ENCODE results near the gene HSPB6. TPM values are rescaled to one million over a fixed set of nuclear protein-coding genes. Genes with fewer than 3 reads are reported as not detected.

Gene HSPB6
- total RNA-seq, 4 donors from 2014 or later, result 44.9 to 119 (median 96.6) TPM

- Histone ChIP-seq H3K4me3 (peak overlapping the region; percentile 36 to 60), H3K27me3 (no peaks in the 10 kb centered on the region), H3K4me1 (peaks cover 0 to 46% (median 13%) of the 10 kb centered on the region in 3 donors), H3K27ac (peak overlapping the region; percentile 40 to 91 (median 87)), H3K9me3 (no peaks in the 10 kb centered on the region), H3K36me3 (peaks cover 0 to 64% of the 10 kb centered on the region in 2 donors)
- no peak for ATAC-seq
- TF ChIP-seq POLR2AphosphoS5 (IDR thresholded peaks at IDR 0.05), result no peak
- no peak for TF ChIP-seq POLR2A (IDR thresholded peaks at IDR 0.05)
- TF ChIP-seq, protein P1, sequence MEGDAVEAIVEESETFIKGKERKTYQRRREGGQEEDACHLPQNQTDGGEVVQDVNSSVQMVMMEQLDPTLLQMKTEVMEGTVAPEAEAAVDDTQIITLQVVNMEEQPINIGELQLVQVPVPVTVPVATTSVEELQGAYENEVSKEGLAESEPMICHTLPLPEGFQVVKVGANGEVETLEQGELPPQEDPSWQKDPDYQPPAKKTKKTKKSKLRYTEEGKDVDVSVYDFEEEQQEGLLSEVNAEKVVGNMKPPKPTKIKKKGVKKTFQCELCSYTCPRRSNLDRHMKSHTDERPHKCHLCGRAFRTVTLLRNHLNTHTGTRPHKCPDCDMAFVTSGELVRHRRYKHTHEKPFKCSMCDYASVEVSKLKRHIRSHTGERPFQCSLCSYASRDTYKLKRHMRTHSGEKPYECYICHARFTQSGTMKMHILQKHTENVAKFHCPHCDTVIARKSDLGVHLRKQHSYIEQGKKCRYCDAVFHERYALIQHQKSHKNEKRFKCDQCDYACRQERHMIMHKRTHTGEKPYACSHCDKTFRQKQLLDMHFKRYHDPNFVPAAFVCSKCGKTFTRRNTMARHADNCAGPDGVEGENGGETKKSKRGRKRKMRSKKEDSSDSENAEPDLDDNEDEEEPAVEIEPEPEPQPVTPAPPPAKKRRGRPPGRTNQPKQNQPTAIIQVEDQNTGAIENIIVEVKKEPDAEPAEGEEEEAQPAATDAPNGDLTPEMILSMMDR (IDR thresholded peaks at IDR 0.05), result no peak
- TF ChIP-seq EP300 (IDR thresholded peaks at IDR 0.05), result no peak
- WGBS, 2 donors (ENCODE audit: low coverage in 1 of 2), result 49% methylated on average over 11 of the region's 29 CpGs; no CpG with 5 or more reads in 1 of the 2 donors
Observed at GRCh38 chr19:35739275-35740107, 17.3 kb downstream of the HSPB6 start.

GRCh38 chr19:35738887-35739229 is 18.0 kb downstream of the HSPB6 start:
- H3K27me3 ChIP-seq, result no peaks in the 10 kb centered on the region
- WGBS, 2 donors (ENCODE audit: low coverage in 1 of 2), result no CpG with 5 or more reads among the region's 2 CpGs
- H3K9me3 ChIP-seq, result no peaks in the 10 kb centered on the region
- no peak overlapping the region for H3K4me3 ChIP-seq
- peaks cover 0 to 39% (median 7%) of the 10 kb centered on the region in 3 donors for H3K4me1 ChIP-seq
- no peak for TF ChIP-seq POLR2AphosphoS5 (IDR thresholded peaks at IDR 0.05)
- TF ChIP-seq POLR2A (IDR thresholded peaks at IDR 0.05), result no peak
- TF ChIP-seq, protein P1 (IDR thresholded peaks at IDR 0.05), result no peak
- no peak for TF ChIP-seq EP300 (IDR thresholded peaks at IDR 0.05)
- no peak for ATAC-seq
- H3K27ac ChIP-seq, result peak overlapping the region in 2 of 4 donors; percentile 14
- H3K36me3 ChIP-seq, result peaks cover 0 to 68% of the 10 kb centered on the region in 2 donors

DNA sequence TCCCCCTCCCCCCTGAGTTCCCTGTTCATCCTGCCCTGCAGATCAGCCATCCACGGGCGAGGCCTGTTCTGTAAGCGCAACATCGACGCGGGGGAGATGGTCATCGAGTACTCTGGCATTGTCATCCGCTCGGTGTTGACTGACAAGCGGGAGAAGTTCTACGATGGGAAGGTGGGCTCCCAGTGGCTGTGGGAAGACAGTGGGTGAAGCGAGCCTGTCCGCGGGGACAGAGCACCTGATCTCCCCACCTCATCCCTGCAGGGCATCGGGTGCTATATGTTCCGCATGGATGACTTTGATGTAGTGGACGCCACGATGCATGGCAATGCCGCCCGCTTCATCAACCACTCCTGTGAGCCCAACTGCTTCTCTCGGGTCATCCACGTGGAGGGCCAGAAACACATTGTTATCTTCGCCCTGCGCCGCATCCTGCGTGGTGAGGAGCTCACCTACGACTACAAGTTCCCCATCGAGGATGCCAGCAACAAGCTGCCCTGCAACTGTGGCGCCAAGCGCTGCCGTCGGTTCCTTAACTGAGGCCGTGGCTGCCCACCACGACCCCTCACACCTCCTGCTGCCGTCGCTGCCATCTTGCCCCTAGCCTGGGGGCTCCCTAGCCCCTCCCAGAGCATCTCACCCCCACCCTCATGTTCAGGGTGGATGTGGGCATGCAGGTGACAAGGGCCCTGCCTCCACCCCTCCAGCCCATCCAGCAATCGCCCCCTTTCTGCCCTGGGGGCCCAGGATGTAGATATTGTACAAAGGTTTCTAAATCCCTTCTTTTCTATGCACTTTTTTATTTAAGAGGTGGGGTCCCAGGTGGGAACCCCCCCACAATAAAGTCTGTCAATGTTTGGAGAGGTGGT is 18.6 kb downstream of the HSPB6 start:
- no peak for ATAC-seq
- no peak for TF ChIP-seq POLR2A (IDR thresholded peaks at IDR 0.05)
- TF ChIP-seq EP300 (IDR thresholded peaks at IDR 0.05), result no peak
- TF ChIP-seq, protein P1 (IDR thresholded peaks at IDR 0.05), result no peak
- no peak for TF ChIP-seq POLR2AphosphoS5 (IDR thresholded peaks at IDR 0.05)
- no peaks in the 10 kb centered on the region for H3K9me3 ChIP-seq
- H3K4me3 ChIP-seq, result no peak overlapping the region
- WGBS, 2 donors (ENCODE audit: low coverage in 1 of 2), result 84 to 87% methylated on average over 10 to 16 of the region's 37 CpGs
- H3K36me3 ChIP-seq, result peaks cover 0 to 71% of the 10 kb centered on the region in 2 donors
- H3K4me1 ChIP-seq, result peaks cover 0 to 37% (median 7%) of the 10 kb centered on the region in 3 donors
- H3K27ac ChIP-seq, result peak overlapping the region in 2 of 4 donors; percentile 14
- H3K27me3 ChIP-seq, result no peaks in the 10 kb centered on the region

DNA sequence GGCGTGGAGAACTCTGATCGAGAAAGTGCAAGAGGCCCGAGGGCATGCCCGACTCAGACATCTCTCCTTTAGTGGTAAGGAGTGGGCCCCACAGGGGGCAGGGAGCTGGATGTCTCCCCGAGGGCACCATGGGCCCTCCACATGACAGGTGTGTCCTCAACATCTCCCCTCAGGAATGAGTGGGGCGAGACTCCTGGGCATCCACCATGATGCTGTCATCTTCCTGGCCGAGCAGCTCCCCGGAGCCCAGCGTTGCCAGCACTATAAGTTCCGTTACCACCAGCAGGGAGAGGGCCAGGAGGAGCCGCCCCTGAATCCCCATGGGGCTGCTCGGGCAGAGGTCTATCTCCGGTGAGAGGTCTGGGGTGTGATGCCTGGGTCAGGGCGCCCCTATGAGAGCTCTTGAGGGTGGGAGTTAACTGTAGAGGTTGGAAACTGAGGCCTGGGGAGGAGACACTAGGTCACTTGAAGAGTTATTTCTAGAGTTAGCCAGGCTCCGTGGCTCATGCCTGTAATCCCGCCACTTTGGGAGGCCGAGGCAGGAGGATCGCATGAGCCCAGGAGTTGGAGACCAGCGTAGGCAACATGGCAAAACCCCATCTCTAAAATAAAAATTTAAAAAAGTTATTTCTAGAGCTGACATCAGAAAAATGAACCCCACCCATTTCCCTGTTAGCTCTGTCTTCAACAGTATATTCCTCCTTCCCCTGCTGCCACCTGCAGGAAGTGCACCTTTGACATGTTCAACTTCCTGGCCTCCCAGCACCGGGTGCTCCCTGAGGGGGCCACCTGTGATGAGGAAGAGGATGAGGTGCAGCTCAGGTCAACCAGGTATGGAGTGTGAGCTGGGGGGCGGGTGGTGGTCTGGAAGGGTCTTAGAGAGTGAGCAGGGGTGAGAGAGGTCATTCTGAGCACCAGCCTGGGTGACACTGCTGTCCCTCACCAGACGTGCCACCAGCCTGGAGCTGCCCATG is 19.6 kb downstream of the HSPB6 start:
- Histone ChIP-seq H3K27me3 (no peaks in the 10 kb centered on the region), H3K4me1 (peaks cover 0 to 27% (median 7%) of the 10 kb centered on the region in 3 donors), H3K4me3 (no peak overlapping the region), H3K36me3 (peaks cover 0 to 72% of the 10 kb centered on the region in 2 donors), H3K9me3 (no peaks in the 10 kb centered on the region), H3K27ac (no peak overlapping the region)
- 74 to 88% methylated on average over 7 of the region's 22 CpGs for WGBS, 2 donors (ENCODE audit: low coverage in 1 of 2)
- TF ChIP-seq, protein P1 (IDR thresholded peaks at IDR 0.05), result peak in 1 of 4 experiments; percentile 25
- TF ChIP-seq POLR2AphosphoS5 (IDR thresholded peaks at IDR 0.05), result no peak
- ATAC-seq, result no peak

Data from gastroesophageal sphincter (tissue), 4 donors.